ENCODE results near the gene RSU1. TPM values are rescaled to one million over a fixed set of nuclear protein-coding genes. Genes with fewer than 3 reads are reported as not detected.

Gene RSU1
- total RNA-seq, 1 experiment from 2014 or later: 29.5 TPM

DNA sequence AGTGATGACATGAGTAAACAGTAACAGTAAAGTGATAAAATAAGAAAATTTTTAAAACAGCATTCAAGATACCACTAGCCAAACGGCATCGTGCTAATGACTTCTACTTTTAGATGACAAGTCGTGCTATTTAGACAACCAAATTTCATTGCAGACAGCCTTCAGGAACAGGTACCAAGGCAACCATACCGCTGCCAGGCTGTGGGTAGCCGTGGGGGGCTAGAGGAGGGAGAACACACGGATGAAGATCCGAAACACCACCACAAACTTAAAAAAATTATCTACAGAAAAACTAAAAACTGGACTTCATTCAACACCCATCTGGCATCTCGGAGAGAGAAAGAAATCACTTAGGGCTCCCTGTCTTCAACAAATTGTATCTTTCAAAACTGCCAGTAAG lies 89.6 kb downstream of the RSU1 start:
- Histone ChIP-seq H3K36me3 (ENCODE audit: control insufficient read depth in 1 of 2, insufficient read depth in 2 of 2, low read length in 2 of 2) (no peaks in the 10 kb centered on the region; a peak in 1 of 4 replicates), H4K20me1 (ENCODE audit: insufficient read depth) (no peaks in the 10 kb centered on the region), H3K9ac (ENCODE audit: low read length) (no peak overlapping the region), H3K4me2 (ENCODE audit: low read length) (no peak overlapping the region), H3K4me1 (ENCODE audit: control insufficient read depth in 1 of 2, insufficient read depth in 2 of 2, low read length in 2 of 2) (no peaks in the 10 kb centered on the region), H3K27me3 (ENCODE audit: insufficient read depth, low read length) (no peaks in the 10 kb centered on the region), H3K9me3 (ENCODE audit: control insufficient read depth in 1 of 2, insufficient read depth in 1 of 2, low read depth in 1 of 2, low read length in 2 of 2) (no peaks in the 10 kb centered on the region), H3K79me2 (ENCODE audit: insufficient read depth, low read length) (no peaks in the 10 kb centered on the region), H3K4me3 (replicated peaks in 1 of 2; ENCODE audit: low read depth in 1 of 2, low read length in 2 of 2) (no peak overlapping the region), H3K27ac (ENCODE audit: low read depth, low read length) (no peak overlapping the region), H2AFZ (ENCODE audit: low read depth, low read length, poor library complexity, severe bottlenecking) (no peak overlapping the region), H3K9me2 (ENCODE audit: insufficient read depth) (no peaks in the 10 kb centered on the region)
- ATAC-seq (no peak), DNase-seq (ENCODE audit: low read depth, low spot score) (no peak)
- intact Hi-C loops (cut with micrococcal nuclease): no loop called here
- ChIA-PET POLR2A (no interaction called here), RAD21 (ENCODE audit: low non-redundant PET in 1 of 2, low total read pairs in 2 of 2, uncharacterized antibody in 2 of 2, unreplicated experiment in 2 of 2) (no interaction called here), CTCF (no interaction called here)
- no peak for TF ChIP-seq ATF3 (IDR thresholded peaks at IDR 0.05)
- TF ChIP-seq POLR2AphosphoS5 (IDR thresholded peaks at IDR 0.05; ENCODE audit: low read depth, low read length): no peak
- no peak for TF ChIP-seq CEBPB (IDR thresholded peaks at IDR 0.05; ENCODE audit: low read depth)
- no peak for TF ChIP-seq TCF7L2 (IDR thresholded peaks at IDR 0.05; ENCODE audit: borderline replicate concordance, extremely low read depth, insufficient read depth, insufficient read length)
- no peak for TF ChIP-seq RAD21 (IDR thresholded peaks at IDR 0.05; ENCODE audit: low read depth)
- TF ChIP-seq ELF1 (IDR thresholded peaks at IDR 0.05; ENCODE audit: borderline replicate concordance, low read depth): no peak
- TF ChIP-seq, protein P1, sequence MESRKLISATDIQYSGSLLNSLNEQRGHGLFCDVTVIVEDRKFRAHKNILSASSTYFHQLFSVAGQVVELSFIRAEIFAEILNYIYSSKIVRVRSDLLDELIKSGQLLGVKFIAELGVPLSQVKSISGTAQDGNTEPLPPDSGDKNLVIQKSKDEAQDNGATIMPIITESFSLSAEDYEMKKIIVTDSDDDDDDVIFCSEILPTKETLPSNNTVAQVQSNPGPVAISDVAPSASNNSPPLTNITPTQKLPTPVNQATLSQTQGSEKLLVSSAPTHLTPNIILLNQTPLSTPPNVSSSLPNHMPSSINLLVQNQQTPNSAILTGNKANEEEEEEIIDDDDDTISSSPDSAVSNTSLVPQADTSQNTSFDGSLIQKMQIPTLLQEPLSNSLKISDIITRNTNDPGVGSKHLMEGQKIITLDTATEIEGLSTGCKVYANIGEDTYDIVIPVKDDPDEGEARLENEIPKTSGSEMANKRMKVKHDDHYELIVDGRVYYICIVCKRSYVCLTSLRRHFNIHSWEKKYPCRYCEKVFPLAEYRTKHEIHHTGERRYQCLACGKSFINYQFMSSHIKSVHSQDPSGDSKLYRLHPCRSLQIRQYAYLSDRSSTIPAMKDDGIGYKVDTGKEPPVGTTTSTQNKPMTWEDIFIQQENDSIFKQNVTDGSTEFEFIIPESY (IDR thresholded peaks at IDR 0.05; ENCODE audit: extremely low read depth, insufficient replicate concordance, low read length): no peak
- TF ChIP-seq CBX3 (IDR thresholded peaks at IDR 0.05; ENCODE audit: low read depth): no peak
- TF ChIP-seq CTCF (IDR thresholded peaks at IDR 0.05 in 2 of 3, conservative IDR thresholded peaks at IDR 0.05 in 1 of 3; ENCODE audit: borderline replicate concordance in 1 of 3, insufficient read depth in 1 of 3, low read depth in 2 of 3, low read length in 2 of 3): no peak
- no peak for TF ChIP-seq FOSL1 (IDR thresholded peaks at IDR 0.05; ENCODE audit: low read depth)
- TF ChIP-seq YY1 (IDR thresholded peaks at IDR 0.05; ENCODE audit: extremely low read depth, insufficient replicate concordance, low read depth, low read length): no peak
- no peak for TF ChIP-seq SRF (IDR thresholded peaks at IDR 0.05; ENCODE audit: low read depth)
- TF ChIP-seq ZNF274 (IDR thresholded peaks at IDR 0.05; ENCODE audit: low read depth, low read length): no peak
- TF ChIP-seq SP1 (IDR thresholded peaks at IDR 0.05; ENCODE audit: low read depth): no peak
- TF ChIP-seq, protein P2, sequence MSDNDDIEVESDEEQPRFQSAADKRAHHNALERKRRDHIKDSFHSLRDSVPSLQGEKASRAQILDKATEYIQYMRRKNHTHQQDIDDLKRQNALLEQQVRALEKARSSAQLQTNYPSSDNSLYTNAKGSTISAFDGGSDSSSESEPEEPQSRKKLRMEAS (IDR thresholded peaks at IDR 0.05): no peak
- BruUV-seq (replicated peaks): no TSS peak
